ENCODE data around the gene CCDC3. TPM values are rescaled to one million over a fixed set of nuclear protein-coding genes. Genes with fewer than 3 reads are reported as not detected.

Gene CCDC3
- total RNA-seq, 1 donor from 2014 or later = 14.1 TPM

- peaks cover 30% of the 10 kb centered on the region for H3K27me3 Mint-ChIP-seq (ENCODE audit: unreplicated experiment)
- H3K9me3 Mint-ChIP-seq (ENCODE audit: unreplicated experiment) = peaks cover 4% of the 10 kb centered on the region
- DNase-seq (ENCODE audit: extremely low spot score, unreplicated experiment) = no peak
- H3K36me3 Mint-ChIP-seq (ENCODE audit: unreplicated experiment) = peaks cover 3% of the 10 kb centered on the region
- TF ChIP-seq CTCF (IDR thresholded peaks at IDR 0.05) = no peak
- H3K4me1 Mint-ChIP-seq (ENCODE audit: unreplicated experiment) = peaks cover 2% of the 10 kb centered on the region
- H3K27ac Mint-ChIP-seq (ENCODE audit: unreplicated experiment) = no peak overlapping the region
- no peak overlapping the region for H3K4me3 Mint-ChIP-seq (ENCODE audit: unreplicated experiment)
These were observed 113.7 kb downstream of the CCDC3 start for GRCh38 chr10:12887780-12888179.

GRCh38 chr10:12884851-12885250 is 116.7 kb downstream of the CCDC3 start:
- no peak for TF ChIP-seq CTCF (IDR thresholded peaks at IDR 0.05)
- Mint-ChIP-seq H3K4me1 (ENCODE audit: unreplicated experiment) (peaks cover 2% of the 10 kb centered on the region), H3K9me3 (ENCODE audit: unreplicated experiment) (no peaks in the 10 kb centered on the region), H3K27ac (ENCODE audit: unreplicated experiment) (no peak overlapping the region), H3K4me3 (ENCODE audit: unreplicated experiment) (no peak overlapping the region), H3K36me3 (ENCODE audit: unreplicated experiment) (no peaks in the 10 kb centered on the region), H3K27me3 (ENCODE audit: unreplicated experiment) (peaks cover 31% of the 10 kb centered on the region)
- DNase-seq (ENCODE audit: extremely low spot score, unreplicated experiment) = no peak

GRCh38 chr10:12880423-12880822 is 121.1 kb downstream of the CCDC3 start:
- no peaks in the 10 kb centered on the region for H3K36me3 Mint-ChIP-seq (ENCODE audit: unreplicated experiment)
- peaks cover 49% of the 10 kb centered on the region for H3K27me3 Mint-ChIP-seq (ENCODE audit: unreplicated experiment)
- no peak for DNase-seq (ENCODE audit: extremely low spot score, unreplicated experiment)
- H3K4me1 Mint-ChIP-seq (ENCODE audit: unreplicated experiment) = no peaks in the 10 kb centered on the region
- no peak overlapping the region for H3K4me3 Mint-ChIP-seq (ENCODE audit: unreplicated experiment)
- no peak overlapping the region for H3K27ac Mint-ChIP-seq (ENCODE audit: unreplicated experiment)
- TF ChIP-seq CTCF (IDR thresholded peaks at IDR 0.05) = no peak
- H3K9me3 Mint-ChIP-seq (ENCODE audit: unreplicated experiment) = no peaks in the 10 kb centered on the region

- no peak overlapping the region for H3K27ac Mint-ChIP-seq (ENCODE audit: unreplicated experiment)
- no peak for TF ChIP-seq CTCF (IDR thresholded peaks at IDR 0.05)
These were observed 124.4 kb downstream of the CCDC3 start for GRCh38 chr10:12877150-12877549.

GRCh38 chr10:12876266-12876665 is 125.2 kb downstream of the CCDC3 start:
- Mint-ChIP-seq H3K27ac (ENCODE audit: unreplicated experiment) (no peak overlapping the region), H3K9me3 (ENCODE audit: unreplicated experiment) (no peaks in the 10 kb centered on the region), H3K27me3 (ENCODE audit: unreplicated experiment) (peaks cover 44% of the 10 kb centered on the region), H3K4me3 (ENCODE audit: unreplicated experiment) (no peak overlapping the region), H3K4me1 (ENCODE audit: unreplicated experiment) (peaks cover 6% of the 10 kb centered on the region), H3K36me3 (ENCODE audit: unreplicated experiment) (no peaks in the 10 kb centered on the region)
- TF ChIP-seq CTCF (IDR thresholded peaks at IDR 0.05) = no peak
- DNase-seq (ENCODE audit: extremely low spot score, unreplicated experiment) = no peak

More at GRCh38 chr10:12877150-12877549, 124.4 kb downstream of the CCDC3 start:
- Mint-ChIP-seq H3K4me3 (ENCODE audit: unreplicated experiment) (no peak overlapping the region), H3K36me3 (ENCODE audit: unreplicated experiment) (no peaks in the 10 kb centered on the region), H3K9me3 (ENCODE audit: unreplicated experiment) (no peaks in the 10 kb centered on the region), H3K27me3 (ENCODE audit: unreplicated experiment) (peaks cover 46% of the 10 kb centered on the region), H3K4me1 (ENCODE audit: unreplicated experiment) (peaks cover 6% of the 10 kb centered on the region)
- no peak for DNase-seq (ENCODE audit: extremely low spot score, unreplicated experiment)

Measured in osteocyte (in vitro differentiated cells).